Skin of body (tissue), 2 donors: Measurements from ENCODE around the gene XAGE3. TPM values are rescaled to one million over a fixed set of nuclear protein-coding genes. Genes with fewer than 3 reads are reported as not detected.
"Not testable (repeated sequence)": the region's sequence is repeated elsewhere in the genome, so short reads cannot be mapped to it uniquely, and the experiment has no call there.

Experiments
- DNase-seq: peaks from one replicate; lab custom pipeline; 2025; lab: John Stamatoyannopoulos, UW
- total RNA-seq: library from RNA; depleted of rRNA; stranded (reverse); fragments of >200 nt; gene quantifications from one replicate; pipeline ENCODE4 v1.2.3, GENCODE V29; 2014

Gene XAGE3, protein sequence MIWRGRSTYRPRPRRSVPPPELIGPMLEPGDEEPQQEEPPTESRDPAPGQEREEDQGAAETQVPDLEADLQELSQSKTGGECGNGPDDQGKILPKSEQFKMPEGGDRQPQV
- total RNA-seq: not detected

DNA sequence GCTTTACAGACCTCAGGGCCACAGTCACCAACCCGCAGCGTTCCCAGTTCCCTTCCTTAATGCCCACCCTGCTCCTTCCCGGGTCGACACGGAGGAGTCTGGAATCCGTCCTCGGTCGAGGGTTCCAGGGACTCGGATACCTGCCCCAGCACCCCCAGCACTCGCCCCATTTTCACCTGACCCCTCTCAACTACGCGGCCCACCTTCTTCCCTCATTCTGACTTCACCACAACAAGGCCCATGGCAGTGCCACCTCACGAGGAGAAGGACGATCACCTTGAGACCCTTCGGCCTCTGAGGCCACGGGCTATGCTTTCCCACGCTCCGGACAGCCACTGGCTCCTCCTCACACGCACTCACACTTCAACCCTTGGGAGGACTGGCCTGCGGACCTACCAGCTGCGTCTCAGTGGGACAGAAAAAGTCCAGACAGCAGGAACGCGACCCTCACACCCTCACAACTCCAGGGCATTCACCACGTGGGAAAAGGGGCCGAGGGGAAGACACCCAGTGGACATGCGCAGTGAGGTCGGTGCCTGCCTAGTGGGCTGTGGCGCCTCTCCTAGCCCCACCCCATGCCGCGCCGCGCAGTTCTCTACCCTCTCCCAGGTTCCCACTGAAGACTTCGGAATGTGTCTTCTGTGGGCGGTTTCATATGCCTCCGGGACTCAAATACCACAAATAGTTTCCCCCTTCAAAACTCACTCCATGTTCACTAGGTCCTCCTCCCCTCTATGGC, at the start of gene XAGE3:
XAGE3 (minus strand) TSS at position 474 of the 739 bp plus-strand sequence. CDS start 950 bp downstream, outside the sequence.
- DNase-seq: no peak

DNA sequence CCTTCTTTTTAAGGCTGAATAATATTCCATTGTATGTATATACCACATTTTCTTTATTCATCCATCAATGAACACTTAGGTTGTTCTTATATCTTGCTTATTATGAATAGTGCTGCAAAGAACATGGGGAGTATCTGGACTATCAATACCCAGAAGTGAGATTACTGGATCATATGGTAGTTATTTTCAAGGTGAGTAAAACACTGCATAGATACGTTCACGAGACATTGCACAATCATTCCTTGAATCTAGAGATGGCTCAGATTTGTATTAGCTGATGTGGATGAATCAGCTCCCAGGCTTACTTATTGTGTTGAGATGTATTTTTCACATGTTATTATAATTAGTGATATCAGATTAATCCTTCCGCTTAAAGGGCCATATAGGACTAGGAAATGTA, 46.8 kb upstream of the XAGE3 start:
- not testable (repeated sequence) for DNase-seq

DNA sequence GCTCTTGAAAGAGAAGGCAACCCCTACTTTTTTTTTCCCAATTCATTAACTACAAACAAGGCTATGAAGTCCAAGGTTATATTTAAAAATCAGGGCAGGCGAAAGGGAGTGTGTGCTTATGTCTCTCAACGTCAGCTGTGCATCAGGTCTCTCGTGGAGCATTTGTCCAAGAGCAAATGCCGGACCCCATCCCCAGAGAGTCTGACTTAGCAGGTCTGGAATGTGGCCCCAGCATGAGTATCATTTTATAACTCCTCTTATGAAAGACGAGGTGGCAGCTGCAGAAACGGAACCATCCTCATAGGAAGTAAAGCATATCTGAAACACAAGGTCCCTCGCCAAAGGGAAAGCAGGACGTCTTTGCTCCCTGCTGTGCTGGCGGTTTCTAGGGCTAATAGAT, 45.8 kb upstream of the XAGE3 start:
- not testable (repeated sequence) for DNase-seq

DNA sequence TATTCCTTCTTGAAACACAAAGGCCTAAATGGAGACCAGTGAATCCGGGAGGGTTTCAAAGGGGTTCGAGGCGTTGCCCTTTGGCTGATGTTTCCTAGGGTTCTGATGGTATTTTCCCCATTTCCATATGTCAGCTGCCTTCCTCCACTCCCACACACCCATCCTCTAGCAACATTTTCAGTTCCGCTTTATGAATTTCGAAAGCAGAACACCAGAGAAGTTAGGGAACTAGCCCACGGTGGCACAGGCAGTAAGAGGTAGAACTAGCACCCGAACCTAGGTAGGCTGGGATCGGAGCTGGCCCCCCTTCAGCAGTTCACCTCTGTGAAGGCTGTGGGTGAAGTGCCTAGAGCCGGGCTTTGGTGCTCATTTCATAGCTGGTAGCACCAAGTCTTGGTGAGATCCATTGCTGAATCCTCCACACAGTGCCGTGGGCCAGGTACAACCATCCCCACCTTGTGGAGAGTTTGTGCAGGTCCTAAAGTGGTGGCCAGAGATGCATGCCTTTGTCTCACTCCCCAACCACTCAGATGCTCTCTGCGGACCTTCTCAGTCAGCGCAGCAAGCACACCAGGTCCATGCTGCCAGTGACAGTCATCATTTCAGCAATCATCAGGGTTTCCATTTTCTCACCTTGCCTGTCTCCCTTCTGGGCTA, 41.6 kb upstream of the XAGE3 start:
- DNase-seq: not testable (repeated sequence)

DNA sequence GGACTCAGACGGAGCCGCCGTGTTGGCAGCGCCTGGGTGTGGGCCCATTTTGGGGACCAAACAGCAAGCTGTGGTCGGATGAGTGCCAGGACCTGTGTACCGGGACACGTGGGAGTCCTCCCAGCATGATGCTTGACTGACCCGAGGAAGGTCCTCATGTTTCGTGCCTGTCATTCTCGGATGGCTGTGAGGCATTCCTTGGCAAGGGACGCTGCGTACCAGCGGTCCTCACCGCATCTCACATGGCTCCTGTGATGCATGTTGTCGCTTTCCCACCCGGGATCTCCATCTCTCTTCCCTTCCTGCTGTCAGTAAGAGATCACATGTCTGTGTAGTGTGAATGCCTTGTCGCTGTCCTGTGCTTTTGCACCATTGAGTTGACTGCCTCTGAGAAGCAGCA, 40.0 kb upstream of the XAGE3 start:
- DNase-seq: not testable (repeated sequence)

DNA sequence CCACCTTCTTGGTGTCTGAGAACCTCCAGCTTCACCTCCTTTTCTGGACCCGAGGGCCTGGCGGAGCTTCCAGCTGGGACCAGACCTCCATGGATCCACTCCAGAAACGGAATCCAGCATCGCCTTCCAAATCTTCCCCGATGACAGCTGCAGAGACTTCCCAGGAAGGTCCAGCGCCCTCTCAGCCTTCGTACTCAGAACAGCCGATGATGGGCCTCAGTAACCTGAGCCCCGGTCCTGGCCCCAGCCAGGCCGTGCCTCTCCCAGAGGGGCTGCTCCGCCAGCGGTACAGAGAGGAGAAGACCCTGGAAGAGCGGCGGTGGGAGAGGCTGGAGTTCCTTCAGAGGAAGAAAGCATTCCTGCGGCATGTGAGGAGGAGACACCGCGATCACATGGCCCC, 39.3 kb upstream of the XAGE3 start:
- DNase-seq: not testable (repeated sequence)

DNA sequence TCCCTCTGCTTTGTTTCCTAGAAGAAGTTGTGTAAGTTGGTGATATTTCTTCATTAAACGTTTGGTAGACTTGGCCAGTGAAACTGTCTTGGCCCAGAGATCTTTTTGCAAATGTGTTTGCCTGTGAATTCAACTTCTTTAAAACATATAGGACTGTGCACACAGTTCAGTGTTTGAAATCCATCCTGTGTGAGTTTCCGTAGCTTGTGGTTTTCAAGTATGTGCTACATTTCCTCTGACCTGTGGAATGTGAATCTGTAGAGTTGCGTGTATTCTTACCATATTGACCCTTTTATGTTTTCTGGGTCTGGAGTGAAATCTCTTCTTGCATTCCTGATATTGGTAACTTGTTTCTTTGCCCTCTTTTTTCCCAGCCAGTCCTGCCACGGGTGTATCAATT, 38.2 kb upstream of the XAGE3 start:
- DNase-seq: not testable (repeated sequence)

DNA sequence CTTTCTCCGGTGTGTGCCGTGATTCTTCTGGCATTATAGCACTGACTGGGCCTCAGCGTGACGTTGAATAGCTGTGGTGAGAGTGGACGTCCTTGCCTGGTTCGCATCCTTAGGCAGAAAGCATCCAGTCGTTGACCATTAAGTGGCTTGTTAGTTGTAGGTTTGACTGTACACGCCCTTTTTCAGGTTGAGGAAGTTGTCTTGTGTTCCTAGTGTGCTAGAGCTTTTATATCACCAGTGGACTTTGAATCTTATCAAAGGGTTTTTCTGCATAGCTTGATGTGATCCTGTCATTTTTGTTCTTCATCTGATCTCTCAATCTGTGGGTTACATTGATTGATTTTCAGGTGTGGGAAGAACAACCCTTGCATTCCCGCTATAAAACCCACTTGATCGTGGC, 37.6 kb upstream of the XAGE3 start:
- DNase-seq: not testable (repeated sequence)

DNA sequence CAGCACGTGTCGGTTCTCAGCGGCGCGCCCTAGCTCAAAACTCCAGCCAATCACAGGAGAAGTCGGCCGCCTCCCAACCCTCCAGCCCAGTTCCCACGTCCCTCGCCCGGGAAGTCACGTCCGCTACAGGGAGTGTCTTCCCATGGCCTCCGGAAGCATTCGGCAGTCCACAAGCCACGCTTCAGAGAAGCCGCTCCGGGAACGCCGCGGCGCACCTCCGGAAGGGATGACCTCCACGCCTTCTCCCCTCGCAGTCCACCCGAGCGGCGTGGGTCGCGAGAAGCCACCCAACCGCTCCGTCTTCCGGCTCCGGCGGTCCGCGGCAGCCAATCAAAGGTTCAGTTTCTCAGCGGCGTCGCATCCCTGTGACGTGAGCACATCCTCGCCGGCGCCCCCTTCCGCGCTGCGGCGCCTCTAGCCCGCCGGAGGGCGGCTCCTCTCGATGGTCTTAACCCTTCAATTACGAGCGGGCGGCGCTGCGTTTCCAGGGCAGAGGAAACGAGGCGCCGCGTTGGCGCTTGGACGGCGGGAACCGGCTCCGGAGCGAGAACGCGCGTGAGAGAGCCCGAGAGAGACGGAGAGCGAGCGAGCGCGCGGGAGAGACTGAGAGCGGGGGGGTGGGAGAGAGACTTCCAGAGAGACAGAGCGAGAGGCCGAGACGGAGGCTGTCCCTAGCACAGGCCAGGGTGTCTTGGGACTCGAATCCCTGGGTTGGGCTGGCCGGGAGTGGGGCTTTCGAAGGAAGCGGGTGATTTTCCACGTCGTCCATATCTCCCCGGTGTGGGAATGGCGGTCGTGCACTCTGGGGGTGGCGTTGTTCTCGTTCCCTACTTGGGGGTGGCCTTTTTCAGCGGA, 29.2 kb upstream of the XAGE3 start, which contains the start of gene FAM156B:
FAM156B (plus strand) TSS at position 476 of the 855 bp plus-strand sequence. CDS start 9,896 bp downstream, outside the sequence.
- not testable (repeated sequence) for DNase-seq

DNA sequence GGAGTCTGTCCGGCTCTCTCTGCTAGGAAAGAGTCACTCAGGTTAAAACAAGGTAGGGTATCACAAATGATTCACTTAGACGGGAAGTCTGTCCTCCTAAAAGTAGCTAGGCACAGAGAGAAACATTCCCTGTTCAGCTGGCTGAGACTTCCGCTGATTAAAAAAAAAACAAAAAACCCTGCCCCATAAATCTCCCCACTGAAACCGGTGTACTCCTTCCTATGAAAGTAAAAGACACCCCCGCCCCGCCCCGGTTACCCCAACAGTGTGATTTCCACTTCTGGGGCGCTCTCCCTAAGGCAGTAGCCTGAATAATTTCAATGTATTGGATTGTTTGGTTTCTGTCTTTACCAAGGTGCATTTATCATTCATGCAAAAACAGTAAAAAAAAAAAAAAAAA, 28.6 kb upstream of the XAGE3 start:
- DNase-seq: not testable (repeated sequence)

DNA sequence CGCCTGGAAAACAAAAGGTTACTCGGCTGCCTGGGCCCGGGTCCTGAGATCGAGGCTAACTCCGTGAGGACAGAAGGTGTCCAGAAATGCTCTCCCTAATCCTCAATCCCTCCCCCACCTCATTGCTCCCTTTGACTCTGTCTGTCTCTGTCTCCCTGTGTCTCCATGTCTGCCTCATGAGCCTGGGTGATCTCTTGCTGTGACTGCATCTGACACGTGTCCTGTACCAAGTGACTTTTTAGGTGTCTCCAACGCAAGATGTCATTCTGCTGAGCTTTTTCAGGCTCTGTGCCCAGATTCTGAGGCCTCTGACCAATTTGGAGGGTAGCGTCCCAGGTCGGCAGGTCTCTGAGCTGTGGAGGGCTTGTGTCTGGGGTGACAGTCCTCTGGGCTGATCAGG, 20.2 kb upstream of the XAGE3 start:
- DNase-seq: not testable (repeated sequence)

DNA sequence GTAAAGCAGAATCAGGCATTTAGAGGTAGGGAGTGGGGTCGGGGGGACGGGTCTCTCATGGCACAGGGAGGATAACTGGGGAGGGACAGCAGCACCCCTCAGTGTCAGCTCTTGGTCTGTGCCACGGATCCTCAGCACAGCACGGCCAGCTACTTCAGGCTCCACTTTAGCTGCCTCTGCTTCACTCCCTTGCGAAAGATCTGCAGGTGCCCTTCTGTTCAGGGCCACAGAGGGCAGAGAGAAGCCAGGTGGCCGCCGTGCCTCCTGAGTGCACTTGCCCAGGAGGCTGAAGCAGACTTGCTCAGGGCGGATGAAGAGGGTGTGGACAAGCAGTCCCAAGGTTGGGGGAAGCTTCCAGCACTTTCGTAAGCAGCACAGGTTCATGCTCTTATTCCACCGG, 19.6 kb upstream of the XAGE3 start:
- not testable (repeated sequence) for DNase-seq

DNA sequence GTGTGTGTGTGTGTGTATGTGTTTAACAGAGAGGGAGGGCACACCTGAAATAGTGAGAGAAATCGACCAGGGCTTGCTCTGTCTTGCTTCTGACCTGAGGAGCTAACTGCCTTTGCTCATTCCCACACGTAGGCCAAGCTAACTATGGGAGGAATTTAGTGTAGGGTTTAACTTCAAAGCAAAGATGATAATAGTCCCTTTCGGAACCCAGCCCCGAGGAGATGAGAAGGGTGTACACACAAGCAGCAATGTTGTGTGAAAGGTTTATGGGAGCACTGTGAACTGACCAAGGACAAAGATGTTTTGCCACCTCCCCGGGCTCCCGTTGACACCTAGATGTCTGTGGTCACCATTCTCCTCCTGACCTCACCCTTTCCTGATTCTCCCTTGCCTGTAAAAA, 8.5 kb upstream of the XAGE3 start:
- not testable (repeated sequence) for DNase-seq

DNA sequence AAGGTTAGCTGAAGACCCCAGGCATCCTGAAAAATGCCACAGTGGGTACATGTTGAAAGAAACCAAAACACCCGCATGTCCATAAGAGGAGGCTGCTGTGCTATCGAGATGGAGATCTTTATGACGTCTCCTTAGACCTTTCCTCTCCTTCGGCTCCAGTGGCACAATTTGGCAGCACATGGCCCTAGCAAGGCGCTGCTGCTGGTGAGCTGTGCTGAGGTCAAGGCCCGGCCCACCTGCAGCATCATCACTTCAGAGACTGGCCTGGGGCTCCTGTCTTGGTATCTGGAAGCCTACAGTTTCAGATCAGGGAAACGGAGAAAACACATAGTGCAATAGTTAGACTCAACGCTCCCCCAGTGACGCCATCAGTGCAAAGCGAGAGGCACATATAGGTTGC, 7.6 kb upstream of the XAGE3 start:
- not testable (repeated sequence) for DNase-seq

DNA sequence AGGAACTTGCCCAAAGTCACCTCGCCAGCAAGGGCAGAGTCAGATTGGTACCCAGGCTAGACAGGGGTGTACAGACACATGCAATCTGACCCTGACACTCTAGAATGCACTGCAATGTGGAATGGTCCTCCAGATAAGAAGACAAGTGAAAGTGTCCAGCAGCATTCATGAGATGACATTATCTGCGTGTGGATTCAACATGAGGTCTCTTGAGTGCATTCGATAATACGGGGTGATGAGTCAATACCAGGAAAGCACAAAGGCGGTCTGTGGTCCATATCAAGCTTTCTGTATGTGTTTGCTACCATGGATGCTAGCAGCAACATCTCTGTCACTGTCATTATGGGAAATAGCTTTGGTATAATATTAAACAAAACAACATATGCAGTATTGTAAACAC, 6.8 kb upstream of the XAGE3 start:
- DNase-seq: no peak

DNA sequence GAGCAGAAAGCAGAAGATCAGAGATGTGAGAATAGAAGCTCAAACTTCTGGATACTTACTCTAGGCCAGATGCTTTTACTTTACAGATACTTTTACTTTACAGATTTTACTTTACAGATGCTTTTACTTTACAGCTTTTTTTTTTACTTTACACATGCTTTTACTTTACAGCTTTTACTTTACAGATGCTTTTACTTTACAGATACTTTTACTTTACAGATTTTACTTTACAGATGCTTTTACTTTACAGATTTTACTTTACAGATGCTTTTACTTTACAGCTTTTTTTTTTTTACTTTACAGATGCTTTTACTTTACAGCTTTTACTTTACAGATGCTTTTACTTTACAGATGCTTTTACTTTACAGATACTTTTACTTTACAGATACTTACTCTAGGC, 5.9 kb upstream of the XAGE3 start:
- DNase-seq: not testable (repeated sequence)

DNA sequence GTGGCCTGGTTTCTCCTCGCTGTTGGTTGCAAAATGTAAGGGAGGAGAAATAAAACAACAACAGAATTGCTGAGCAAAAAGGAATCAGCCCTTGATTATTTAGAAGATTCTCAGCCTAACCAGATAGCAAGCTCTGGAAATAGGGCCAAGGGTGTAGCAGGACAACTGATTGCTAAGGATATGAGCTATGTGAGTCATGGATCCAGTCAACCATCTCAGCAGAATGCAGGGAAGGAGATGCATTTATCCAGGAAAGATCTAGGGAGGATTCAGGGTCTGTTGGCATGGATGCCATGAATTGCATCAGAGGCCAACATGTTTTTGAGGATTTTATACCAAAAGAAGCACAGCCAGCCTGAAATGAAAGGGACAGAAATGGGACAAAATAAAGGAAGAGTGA, 2.2 kb upstream of the XAGE3 start:
- no peak for DNase-seq

DNA sequence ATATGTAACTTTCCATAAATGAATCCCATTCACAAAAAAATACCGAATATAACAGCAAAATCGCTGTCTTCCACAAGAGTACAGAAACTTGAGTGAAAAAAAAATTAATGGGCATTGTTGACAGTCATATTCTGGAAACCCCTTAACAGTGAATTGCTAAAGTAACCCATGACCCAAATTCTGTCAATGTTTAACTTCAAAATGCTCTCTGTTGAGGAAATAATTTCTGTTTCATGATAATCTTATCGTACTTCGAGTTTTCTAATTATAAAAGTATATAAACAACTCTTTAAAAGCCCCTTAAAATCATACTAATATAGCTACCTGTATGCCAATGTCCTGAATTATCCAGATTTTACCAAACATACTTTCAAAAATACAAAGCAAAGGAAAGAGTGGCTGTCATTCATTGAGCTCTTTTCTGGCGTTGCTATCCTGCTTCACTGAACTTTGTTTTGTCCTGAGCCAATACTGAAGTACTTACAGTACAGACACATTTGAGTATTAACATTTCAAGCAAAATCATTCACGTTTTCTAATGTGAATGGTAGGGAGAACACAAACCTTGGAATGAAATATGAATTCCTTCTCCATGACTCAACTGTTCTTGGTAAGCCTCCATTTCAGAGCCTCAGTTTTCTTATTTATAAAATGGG, 2.4 kb downstream of the XAGE3 start:
- no peak for DNase-seq

DNA sequence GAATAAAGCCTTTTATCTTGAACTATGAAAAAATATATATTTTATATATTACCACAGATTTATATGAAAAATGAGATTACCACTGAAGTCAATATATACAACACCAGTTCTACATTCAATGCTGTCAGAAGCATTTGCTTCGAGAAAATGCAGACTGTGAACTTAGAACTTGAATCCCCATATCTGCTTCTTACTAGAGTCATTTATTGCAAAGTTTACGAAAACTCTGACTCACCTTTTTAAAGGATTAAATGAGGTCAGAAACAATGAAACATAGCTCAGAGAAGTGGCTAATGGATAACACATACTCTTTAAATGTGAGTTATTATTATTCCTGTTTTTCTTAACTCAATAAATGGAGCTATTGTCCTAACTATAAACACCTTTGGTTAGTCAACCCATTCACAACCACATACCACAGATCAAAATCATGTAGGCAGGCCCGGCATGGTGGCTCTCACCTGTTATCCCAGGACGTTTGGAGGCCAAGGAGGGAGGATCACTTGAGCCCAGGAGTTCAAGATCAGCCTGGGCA, 10.8 kb downstream of the XAGE3 start:
- not testable (repeated sequence) for DNase-seq

DNA sequence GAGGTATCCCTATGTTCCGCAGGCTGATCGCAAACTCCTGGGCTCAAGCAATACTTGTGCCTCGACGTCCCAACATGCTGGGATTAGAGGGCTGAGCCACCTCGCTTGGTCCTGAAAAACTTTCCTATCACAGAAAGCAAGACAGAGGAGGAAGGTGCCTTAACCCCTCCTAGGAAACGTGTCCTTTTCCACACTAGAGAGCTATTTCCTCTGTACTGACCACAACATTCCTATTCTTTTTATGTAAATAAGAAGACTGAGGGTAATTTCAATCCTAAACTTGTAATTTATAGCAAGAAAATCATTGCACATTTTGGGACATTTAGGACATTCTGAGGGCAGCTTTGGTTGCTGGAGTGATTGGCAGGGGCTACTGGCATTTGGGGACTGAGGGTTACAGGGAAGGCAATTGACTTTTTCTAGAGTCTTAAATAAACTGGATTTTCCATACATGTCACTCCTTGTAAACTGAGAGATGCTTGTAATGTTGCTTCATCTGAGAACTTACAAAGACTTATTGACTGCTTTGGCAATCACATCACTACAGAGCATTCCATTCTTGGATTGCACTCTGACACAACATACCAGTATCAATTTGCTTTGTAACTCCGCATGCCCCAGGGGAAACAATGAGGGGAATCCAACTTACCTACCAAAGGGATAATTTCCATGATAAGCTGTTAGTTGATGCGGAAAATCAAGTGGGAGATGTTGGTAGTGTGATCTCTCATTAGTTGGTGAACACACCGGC, 15.6 kb downstream of the XAGE3 start:
- no peak for DNase-seq
